Aorta (tissue), 5 donors: ENCODE data around the gene FGD6. TPM values are rescaled to one million over a fixed set of nuclear protein-coding genes. Genes with fewer than 3 reads are reported as not detected.

Experiments
- ATAC-seq: fragments of 200-7000 bp; cut with Tn5 transposase; one replicate; pipeline ENCODE4 v1.9.1; 2022; ENCODE audit warnings: moderate library complexity; ENCODE audit not compliant: low FRiP score
- DNase-seq, 2 donors: peaks; one replicate each; pipeline ENCODE4 v3.0.0-alpha.2; 2020
- H3K27ac ChIP-seq, 2 donors: one replicate each; pipeline ENCODE4 v1.5.1; 2013; ENCODE audit warnings: low read length in 2 of 2, mild to moderate bottlenecking in 2 of 2, moderate library complexity in 2 of 2, control low read depth in 1 of 2, inconsistent platforms in 1 of 2, low read depth in 1 of 2
- H3K27me3 ChIP-seq, 2 donors: one replicate each; pipeline ENCODE4 v1.6.1; 2013; ENCODE audit warnings: control low read depth in 1 of 2, low read length in 1 of 2, mild to moderate bottlenecking in 1 of 2, moderate library complexity in 1 of 2; ENCODE audit not compliant: insufficient read depth in 2 of 2, control insufficient read depth in 1 of 2
- H3K36me3 ChIP-seq, 2 donors: one replicate each; pipeline ENCODE4 v1.6.1; 2013; ENCODE audit warnings: control low read depth in 1 of 2, low read length in 1 of 2, mild to moderate bottlenecking in 1 of 2; ENCODE audit not compliant: insufficient read depth in 2 of 2, control insufficient read depth in 1 of 2
- H3K4me1 ChIP-seq, 2 donors: one replicate each; pipeline ENCODE4 v1.6.1; 2013; ENCODE audit warnings: low read length in 2 of 2, control low read depth in 1 of 2, mild to moderate bottlenecking in 1 of 2, moderate library complexity in 1 of 2; ENCODE audit not compliant: insufficient read depth in 2 of 2, control insufficient read depth in 1 of 2
- H3K4me3 ChIP-seq, 2 donors: one replicate each; pipeline ENCODE4 v1.5.1; 2013; ENCODE audit warnings: low read length in 2 of 2, control low read depth in 1 of 2, mild to moderate bottlenecking in 1 of 2
- H3K9me3 ChIP-seq: one replicate; pipeline ENCODE4 v1.6.1; 2013; ENCODE audit warnings: mild to moderate bottlenecking, low read length; ENCODE audit not compliant: control insufficient read depth
- WGBS, 2 donors: extraction: QIAGEN DNeasy Blood & Tissue Kit; methylation state at CpG; one replicate each; pipeline ENCODE4 v1.1.7; 2013; 5-methylcytosine and 5-hydroxymethylcytosine counted together
- intact Hi-C, 2 donors: fragments of 100-400 bp; cut with DNase I; formaldehyde crosslinking; loops; one replicate each; pipeline versions ENCODE4 v1.14.2 to v1.15.0; 2022
- polyA plus RNA-seq, 2 donors: library from polyadenylated mRNA; stranded (reverse); fragments of 200-250 nt; gene quantifications; one replicate each; pipeline ENCODE4 v1.2.3, GENCODE V29; 2013
- total RNA-seq, 2 donors: library from RNA; stranded (reverse); fragmentation: NEBNext Ultra II Directional; extraction: Animal tissue kit (Norgen Biotek cat#: 25700); gene quantifications; one replicate each; pipeline ENCODE4 v1.2.1, GENCODE V29; 2021
- donor health status: healthy with polysubstance abuse.
- donor health status: Bipolar disorder and iron deficiency.
- donor health status: DM: no; HTN: no; CAD: no.
- donor health status: DM: no; HTN: no; CAD: no.
- donor health status: DM: yes; HTN: yes; CAD: no.

FGD6 gene
- total and polyA plus RNA-seq, 4 donors, result 0.95 to 15.5 (median 5.1) TPM

- ATAC-seq, result no peak
- H3K27ac ChIP-seq, result no peak overlapping the region
- intact Hi-C loops, result no loop called here
- no peaks in the 10 kb centered on the region for H3K4me1 ChIP-seq
- H3K9me3 ChIP-seq, result no peaks in the 10 kb centered on the region
- no peak for DNase-seq
- H3K36me3 ChIP-seq, result peaks cover 0 to 4% of the 10 kb centered on the region in 2 donors
- H3K4me3 ChIP-seq, result no peak overlapping the region
- no peaks in the 10 kb centered on the region for H3K27me3 ChIP-seq
These were observed 33.1 kb downstream of the FGD6 start for GRCh38 chr12:95184121-95184520.

DNA sequence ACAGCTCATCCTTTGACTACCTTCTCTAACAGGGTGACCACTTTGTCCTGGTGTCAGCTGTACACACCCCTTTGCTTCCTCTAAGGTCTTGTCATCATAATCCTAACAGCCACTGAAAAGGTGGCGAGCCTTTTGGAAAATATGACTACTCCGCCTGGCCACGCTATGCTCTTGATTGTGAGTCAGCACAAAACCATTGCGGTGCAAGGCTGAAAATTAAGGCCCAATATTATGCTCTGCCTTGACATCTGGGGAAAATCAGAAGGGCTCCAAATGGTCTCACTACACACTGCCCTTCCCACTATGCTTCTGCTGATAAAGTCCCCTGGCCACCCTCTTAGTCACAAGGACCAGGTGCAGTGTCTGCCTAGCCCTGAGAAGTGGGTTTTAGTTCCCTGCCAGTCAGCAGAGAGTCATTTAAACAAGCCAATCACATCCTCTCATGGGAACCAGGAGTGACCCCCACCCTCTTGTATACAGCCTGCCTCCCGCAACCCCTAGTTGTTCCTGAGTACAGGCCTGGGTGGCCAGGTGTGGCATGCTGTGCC is 34.3 kb downstream of the FGD6 start:
- Histone ChIP-seq H3K4me3 (no peak overlapping the region), H3K4me1 (no peaks in the 10 kb centered on the region), H3K9me3 (no peaks in the 10 kb centered on the region), H3K36me3 (peaks cover 0 to 4% of the 10 kb centered on the region in 2 donors), H3K27me3 (no peaks in the 10 kb centered on the region), H3K27ac (no peak overlapping the region)
- 71% methylated on average over 5 of the region's 5 CpGs for WGBS, 2 donors
- intact Hi-C loops, result no loop called here
- ATAC-seq, result no peak
- no peak for DNase-seq

DNA sequence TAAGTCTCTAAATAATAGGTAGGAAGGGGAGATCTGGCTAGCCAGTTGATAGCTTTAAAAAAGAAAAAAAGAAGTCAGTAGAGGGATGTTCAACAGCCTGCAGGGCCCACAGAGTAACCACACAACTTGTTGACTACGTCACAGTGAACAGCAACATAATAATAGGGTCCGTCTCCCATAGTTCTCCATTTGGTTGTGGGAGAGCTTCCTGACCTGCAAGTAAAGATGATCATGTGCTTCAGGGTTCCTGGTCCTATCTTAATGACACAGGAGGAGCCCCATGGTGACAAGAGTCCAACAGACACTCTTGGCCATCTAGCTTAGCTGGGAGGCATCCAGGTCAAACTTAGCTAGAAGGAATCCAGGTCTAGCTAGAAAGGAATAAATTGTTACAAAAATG is 36.2 kb downstream of the FGD6 start:
- no peaks in the 10 kb centered on the region for H3K4me1 ChIP-seq
- no peaks in the 10 kb centered on the region for H3K27me3 ChIP-seq
- no peak for DNase-seq
- WGBS, 2 donors, result 95 to 98% methylated on average over 2 of the region's 2 CpGs
- no peak for ATAC-seq
- no peak overlapping the region for H3K27ac ChIP-seq
- intact Hi-C loops, result no loop called here
- peaks cover 0 to 4% of the 10 kb centered on the region in 2 donors for H3K36me3 ChIP-seq
- H3K9me3 ChIP-seq, result no peaks in the 10 kb centered on the region
- no peak overlapping the region for H3K4me3 ChIP-seq

DNA sequence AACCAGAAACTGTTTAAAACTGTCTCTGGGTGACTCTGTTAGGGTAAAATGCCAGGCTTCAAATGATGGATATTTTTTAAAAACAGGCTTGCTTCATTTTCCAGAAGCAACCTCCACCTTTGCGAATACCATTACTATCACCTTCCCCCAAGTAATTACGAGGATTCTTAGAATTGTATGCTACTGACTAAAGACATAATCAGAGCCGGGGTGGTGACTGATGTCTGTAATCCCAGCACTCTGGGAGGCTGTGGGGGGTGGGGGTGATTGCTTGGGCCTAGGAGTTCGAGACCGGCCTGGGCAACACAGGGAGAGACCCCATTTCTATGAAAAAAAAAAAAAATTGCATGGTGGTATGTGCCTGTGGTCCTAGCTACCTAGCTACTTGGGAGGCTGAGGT is 38.3 kb downstream of the FGD6 start:
- ATAC-seq, result no peak
- no peak overlapping the region for H3K4me3 ChIP-seq
- intact Hi-C loops, result no loop called here
- no peaks in the 10 kb centered on the region for H3K4me1 ChIP-seq
- H3K9me3 ChIP-seq, result no peaks in the 10 kb centered on the region
- no peaks in the 10 kb centered on the region for H3K36me3 ChIP-seq
- 73 to 76% methylated on average over 5 of the region's 5 CpGs for WGBS, 2 donors
- no peak overlapping the region for H3K27ac ChIP-seq
- DNase-seq, result no peak
- H3K27me3 ChIP-seq, result no peaks in the 10 kb centered on the region

GRCh38 chr12:95178136-95178535 is 39.1 kb downstream of the FGD6 start:
- DNase-seq (no peak), ATAC-seq (no peak)
- no peaks in the 10 kb centered on the region for H3K9me3 ChIP-seq
- 83 to 86% methylated on average over 4 of the region's 4 CpGs for WGBS, 2 donors
- no peak overlapping the region for H3K4me3 ChIP-seq
- intact Hi-C loops, result no loop called here
- no peak overlapping the region for H3K27ac ChIP-seq
- H3K27me3 ChIP-seq, result no peaks in the 10 kb centered on the region
- H3K36me3 ChIP-seq, result no peaks in the 10 kb centered on the region
- no peaks in the 10 kb centered on the region for H3K4me1 ChIP-seq

DNA sequence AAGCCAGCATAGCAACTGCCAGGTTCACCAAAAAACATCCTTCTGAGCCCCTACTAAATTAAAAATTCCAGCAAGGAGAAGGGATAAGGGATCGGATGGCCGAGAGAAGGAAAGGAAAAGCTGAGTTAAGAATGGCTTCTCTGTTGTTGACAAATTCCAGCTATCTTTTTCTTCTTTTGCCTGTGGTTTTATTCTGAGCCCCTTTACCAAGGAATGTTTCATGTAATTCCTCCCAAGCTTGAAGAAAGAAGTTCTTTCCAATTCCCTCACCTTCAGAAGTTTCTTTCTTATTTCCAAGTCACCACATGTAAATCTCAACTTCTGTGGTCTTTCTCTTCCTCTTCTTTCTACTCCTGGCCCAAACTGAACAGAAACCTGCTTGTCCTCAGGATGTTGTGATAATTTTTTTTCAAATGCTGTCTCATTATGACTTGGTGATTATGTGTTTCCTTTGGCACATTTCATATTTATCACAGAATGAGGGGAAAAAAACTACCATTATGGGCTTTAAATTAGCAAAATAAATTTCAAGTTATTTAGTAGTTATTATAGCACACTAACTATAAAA is 40.0 kb downstream of the FGD6 start:
- no peaks in the 10 kb centered on the region for H3K27me3 ChIP-seq
- no peak for DNase-seq
- no peaks in the 10 kb centered on the region for H3K36me3 ChIP-seq
- 95 to 97% methylated on average over 2 of the region's 2 CpGs for WGBS, 2 donors
- no peaks in the 10 kb centered on the region for H3K4me1 ChIP-seq
- H3K27ac ChIP-seq, result no peak overlapping the region
- intact Hi-C loops, result no loop called here
- H3K9me3 ChIP-seq, result no peaks in the 10 kb centered on the region
- no peak for ATAC-seq
- no peak overlapping the region for H3K4me3 ChIP-seq

GRCh38 chr12:95173392-95174251 is 43.6 kb downstream of the FGD6 start:
- WGBS, 2 donors, result 35 to 40% methylated on average over 8 of the region's 8 CpGs
- peak; percentile 41 for ATAC-seq
- H3K27me3 ChIP-seq, result no peaks in the 10 kb centered on the region
- no peaks in the 10 kb centered on the region for H3K4me1 ChIP-seq
- no peaks in the 10 kb centered on the region for H3K36me3 ChIP-seq
- peak in 1 of 2 donors; percentile 69 for DNase-seq
- H3K27ac ChIP-seq, result peak overlapping the region in 1 of 2 donors; percentile 25
- no peaks in the 10 kb centered on the region for H3K9me3 ChIP-seq
- H3K4me3 ChIP-seq, result no peak overlapping the region
- intact Hi-C loops, result no loop called here

- intact Hi-C loops, result no loop called here
- DNase-seq, result no peak
- Histone ChIP-seq H3K27me3 (no peaks in the 10 kb centered on the region), H3K4me3 (no peak overlapping the region), H3K9me3 (no peaks in the 10 kb centered on the region), H3K4me1 (no peaks in the 10 kb centered on the region), H3K27ac (no peak overlapping the region), H3K36me3 (no peaks in the 10 kb centered on the region)
- ATAC-seq, result no peak
- 75 to 76% methylated on average over 4 of the region's 4 CpGs for WGBS, 2 donors
These were observed 47.9 kb downstream of the FGD6 start for GRCh38 chr12:95169368-95169767.

DNA sequence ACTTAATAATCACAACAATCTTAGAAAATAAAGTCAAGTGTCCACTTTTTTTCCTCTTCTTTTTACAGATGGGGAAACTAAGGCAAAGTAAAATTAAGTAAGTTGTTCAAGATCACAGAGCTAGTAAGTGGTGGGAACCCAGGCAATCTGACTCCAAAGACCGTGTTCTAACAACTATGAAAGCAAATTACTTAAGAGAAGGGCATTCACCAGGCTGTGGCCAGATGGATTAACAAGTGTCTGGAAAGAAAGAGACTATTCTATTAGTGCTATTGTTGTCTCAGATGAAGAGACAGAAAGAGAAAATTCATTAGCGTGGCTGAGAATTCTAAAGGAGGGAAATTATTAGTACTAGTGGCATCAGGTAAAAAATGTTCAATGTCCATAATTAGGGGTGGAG is 48.5 kb downstream of the FGD6 start:
- ATAC-seq, result no peak
- 94 to 99% methylated on average over 2 of the region's 2 CpGs for WGBS, 2 donors

More for the DNA sequence above, 48.5 kb downstream of the FGD6 start:
- no peak for DNase-seq
- Histone ChIP-seq H3K27me3 (no peaks in the 10 kb centered on the region), H3K4me1 (no peaks in the 10 kb centered on the region), H3K36me3 (no peaks in the 10 kb centered on the region), H3K4me3 (no peak overlapping the region), H3K9me3 (no peaks in the 10 kb centered on the region), H3K27ac (no peak overlapping the region)
- intact Hi-C loops, result no loop called here
